ENCODE measurements around the gene KCND2. TPM values are rescaled to one million over a fixed set of nuclear protein-coding genes. Genes with fewer than 3 reads are reported as not detected.

Gene KCND2
- total and polyA plus RNA-seq, 2 of the 8 experiments (the other 6 are each of a cell fraction or from before 2014, with no cell fraction given): 4.6 to 7.7 TPM

- Histone ChIP-seq H2BK120ac (replicated peaks; ENCODE audit: low read depth, low read length) (no peak overlapping the region), H4K8ac (ENCODE audit: extremely low read depth, insufficient read depth, low read length) (no peak overlapping the region), H3K36me3 (ENCODE audit: control insufficient read depth in 2 of 4, insufficient read depth in 4 of 4, low read length in 3 of 4) (no peaks in the 10 kb centered on the region), H3K27ac (ENCODE audit: low read depth, low read length) (no peak overlapping the region), H3K56ac (replicated peaks; ENCODE audit: insufficient read length, low read depth, low read length) (no peak overlapping the region), H2BK15ac (ENCODE audit: low read length) (no peak overlapping the region), H3K9me3 (ENCODE audit: insufficient read depth in 2 of 2, low read depth in 1 of 2, low read length in 1 of 2) (no peaks in the 10 kb centered on the region), H4K5ac (ENCODE audit: insufficient read length, low read depth, low read length) (no peak overlapping the region), H2BK20ac (ENCODE audit: low read length) (no peak overlapping the region), H3K4ac (replicated peaks; ENCODE audit: insufficient read length, low read depth, low read length) (no peak overlapping the region), H4K20me1 (replicated peaks in 1 of 2; ENCODE audit: control insufficient read depth in 1 of 2, insufficient read depth in 2 of 2, low read length in 2 of 2) (no peaks in the 10 kb centered on the region), H3K4me2 (ENCODE audit: insufficient read depth in 1 of 2, low read depth in 2 of 2, low read length in 2 of 2) (no peak overlapping the region), H2AK5ac (ENCODE audit: low read depth, low read length) (no peak overlapping the region), H2BK5ac (ENCODE audit: low read depth, low read length) (no peak overlapping the region), H2BK12ac (ENCODE audit: low read depth, low read length) (no peak overlapping the region), H3K79me1 (ENCODE audit: low read depth, low read length) (no peaks in the 10 kb centered on the region), H3K4me3 (ENCODE audit: extremely low read depth in 1 of 4, insufficient read depth in 2 of 4, low read depth in 3 of 4, low read length in 4 of 4) (no peak overlapping the region), H3K23me2 (ENCODE audit: low read depth, low read length) (no peaks in the 10 kb centered on the region), H3K23ac (ENCODE audit: insufficient read length) (no peak overlapping the region), H3K9ac (replicated peaks in 1 of 4; ENCODE audit: extremely low read depth in 1 of 4, low read depth in 3 of 4, low read length in 3 of 4) (no peak overlapping the region), H4K91ac (replicated peaks; ENCODE audit: insufficient read length, low read length) (no peak overlapping the region), H3K18ac (ENCODE audit: extremely low read depth, low read length) (no peak overlapping the region), H2AFZ (ENCODE audit: low read length) (no peak overlapping the region), H3K14ac (ENCODE audit: insufficient read length) (no peak overlapping the region), H3K79me2 (ENCODE audit: control insufficient read depth in 1 of 2, insufficient read depth in 2 of 2, low read length in 2 of 2) (no peaks in the 10 kb centered on the region), H3K4me1 (replicated peaks in 1 of 4; ENCODE audit: control insufficient read depth in 3 of 4, insufficient read depth in 4 of 4, low read length in 3 of 4) (no peaks in the 10 kb centered on the region), H3K27me3 (replicated peaks in 1 of 4; ENCODE audit: control insufficient read depth in 3 of 4, extremely low read depth in 1 of 4, insufficient read depth in 3 of 4, low read length in 3 of 4) (no peaks in the 10 kb centered on the region)
- CTCF ChIA-PET (ENCODE audit: partially characterized antibody): interaction anchor here (1.1 to 2.3 kb wide), 3 partner anchors 10 to 604 kb away, joined by 5 to 9 read pairs (median 5); no protein-coding TSS in a partner anchor
- FAIRE-seq (no peak), DNase-seq (ENCODE audit: low read depth in 1 of 2, low spot score in 2 of 2) (no peak)
- POLR2A ChIA-PET (ENCODE audit: partially characterized antibody): interaction anchor here (1.0 kb wide), 1 partner anchor 15 kb away, joined by 5 read pairs; no protein-coding TSS in a partner anchor
- 80% methylated on average over 5 of the region's 5 CpGs; no CpG with 5 or more reads in 1 of the 2 experiments for WGBS, 2 experiments (ENCODE audit: extremely low coverage in 1 of 2, insufficient coverage in 1 of 2, insufficient read length in 1 of 2, insufficient replicate concordance in 2 of 2, low coverage in 1 of 2, low lambda C conversion rate in 2 of 2, missing lambda C conversion rate in 1 of 2)
- TF ChIP-seq POLR2A (IDR thresholded peaks at IDR 0.05; ENCODE audit: control extremely low read depth in 1 of 2, low read depth in 2 of 2, low read length in 2 of 2) (no peak), KDM1A (IDR thresholded peaks at IDR 0.05; ENCODE audit: borderline replicate concordance, low read length) (no peak)
These were observed 266.3 kb downstream of the KCND2 start for GRCh38 chr7:120539321-120539720.
